Cardiac muscle cell (in vitro differentiated cells and primary cell): ENCODE results near the gene STRA6. TPM values are rescaled to one million over a fixed set of nuclear protein-coding genes. Genes with fewer than 3 reads are reported as not detected.

Experiments
- DNase-seq, 2 donors: peaks; one replicate each; pipeline versions ENCODE4 v3.0.0 to v3.0.0-alpha.2; 2010 to 2017; ENCODE audit warnings: low read depth in 1 of 2, low spot score in 1 of 2
- H3K27ac ChIP-seq: fragments of 200-600 bp; sonication (generic); 2 replicates; pipeline ENCODE4 v1.5.1; 2016
- H3K27me3 ChIP-seq: fragments of 200-600 bp; sonication (generic); 2 replicates; pipeline ENCODE4 v1.6.0; 2016; ENCODE audit warnings: control low read depth
- H3K36me3 ChIP-seq: fragments of 200-600 bp; sonication (generic); 2 replicates; pipeline ENCODE4 v1.5.1; 2016; ENCODE audit warnings: control low read depth
- H3K4me1 ChIP-seq: fragments of 200-600 bp; sonication (generic); 2 replicates; pipeline ENCODE4 v1.8.1; 2017; ENCODE audit warnings: low read depth, mild to moderate bottlenecking, mixed run types
- H3K4me3 ChIP-seq: fragments of 200-600 bp; sonication (generic); 2 replicates; pipeline ENCODE4 v1.5.1; 2016; ENCODE audit warnings: mild to moderate bottlenecking
- H3K9me3 ChIP-seq: fragments of 200-600 bp; sonication (generic); 2 replicates; pipeline ENCODE4 v1.5.1; 2017; ENCODE audit warnings: low read depth, mild to moderate bottlenecking, control low read depth
- polyA plus RNA-seq: library from polyadenylated mRNA; unstranded; fragments of >200 nt; fragmentation: Nextera tagmentation; extraction: Ambion mirVana; gene quantifications from 2 replicates; pipeline ENCODE4 v1.2.1, GENCODE V29; 2016
- total RNA-seq: library from RNA; depleted of rRNA; stranded (reverse); fragments of >200 nt; gene quantifications from 2 replicates; pipeline ENCODE4 v1.2.3, GENCODE V29; 2016
- TF ChIP-seq, protein P1 (sequence below): IDR thresholded peaks from 2 replicates; pipeline ENCODE4 v1.5.1; 2012; ENCODE audit warnings: low read depth, mild to moderate bottlenecking, low read length

The STRA6 gene
- total and polyA plus RNA-seq, 2 experiments from 2014 or later, result 38.6 to 49.6 TPM

GRCh38 chr15:74240002-74240568, 37.5 kb upstream of the STRA6 start:
- no peaks in the 10 kb centered on the region for H3K27me3 ChIP-seq
- peaks cover 21% of the 10 kb centered on the region for H3K4me1 ChIP-seq
- DNase-seq, result peak in 1 of 2 donors; percentile 87
- H3K36me3 ChIP-seq, result no peaks in the 10 kb centered on the region
- H3K27ac ChIP-seq, result no peak overlapping the region
- TF ChIP-seq, protein P1, sequence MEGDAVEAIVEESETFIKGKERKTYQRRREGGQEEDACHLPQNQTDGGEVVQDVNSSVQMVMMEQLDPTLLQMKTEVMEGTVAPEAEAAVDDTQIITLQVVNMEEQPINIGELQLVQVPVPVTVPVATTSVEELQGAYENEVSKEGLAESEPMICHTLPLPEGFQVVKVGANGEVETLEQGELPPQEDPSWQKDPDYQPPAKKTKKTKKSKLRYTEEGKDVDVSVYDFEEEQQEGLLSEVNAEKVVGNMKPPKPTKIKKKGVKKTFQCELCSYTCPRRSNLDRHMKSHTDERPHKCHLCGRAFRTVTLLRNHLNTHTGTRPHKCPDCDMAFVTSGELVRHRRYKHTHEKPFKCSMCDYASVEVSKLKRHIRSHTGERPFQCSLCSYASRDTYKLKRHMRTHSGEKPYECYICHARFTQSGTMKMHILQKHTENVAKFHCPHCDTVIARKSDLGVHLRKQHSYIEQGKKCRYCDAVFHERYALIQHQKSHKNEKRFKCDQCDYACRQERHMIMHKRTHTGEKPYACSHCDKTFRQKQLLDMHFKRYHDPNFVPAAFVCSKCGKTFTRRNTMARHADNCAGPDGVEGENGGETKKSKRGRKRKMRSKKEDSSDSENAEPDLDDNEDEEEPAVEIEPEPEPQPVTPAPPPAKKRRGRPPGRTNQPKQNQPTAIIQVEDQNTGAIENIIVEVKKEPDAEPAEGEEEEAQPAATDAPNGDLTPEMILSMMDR, result peak; percentile 63
- H3K9me3 ChIP-seq, result no peaks in the 10 kb centered on the region
- no peak overlapping the region for H3K4me3 ChIP-seq

GRCh38 chr15:74239051-74239705, 36.6 kb upstream of the STRA6 start:
- no peak for DNase-seq
- H3K27ac ChIP-seq, result no peak overlapping the region
- H3K4me1 ChIP-seq, result peaks cover 26% of the 10 kb centered on the region
- no peaks in the 10 kb centered on the region for H3K27me3 ChIP-seq
- H3K9me3 ChIP-seq, result no peaks in the 10 kb centered on the region
- TF ChIP-seq, protein P1, result no peak
- H3K36me3 ChIP-seq, result no peaks in the 10 kb centered on the region
- H3K4me3 ChIP-seq, result no peak overlapping the region

- no peaks in the 10 kb centered on the region for H3K27me3 ChIP-seq
- no peaks in the 10 kb centered on the region for H3K36me3 ChIP-seq
- DNase-seq, result no peak
- no peak within 1 kb of the TSS for H3K27ac ChIP-seq
- H3K4me1 ChIP-seq, result peaks cover 14% of the 10 kb centered on the region
- TF ChIP-seq, protein P1, result no peak
- H3K4me3 ChIP-seq, result no peak within 1 kb of the TSS
- no peaks in the 10 kb centered on the region for H3K9me3 ChIP-seq
Observed at GRCh38 chr15:74235962-74236361, 33.4 kb upstream of the STRA6 start, which contains the start of gene CCDC33. Gene CCDC33, plus strand, starts transcription at chr15:74236326. Its CDS starts 394 bp downstream, at chr15:74236720.

DNA sequence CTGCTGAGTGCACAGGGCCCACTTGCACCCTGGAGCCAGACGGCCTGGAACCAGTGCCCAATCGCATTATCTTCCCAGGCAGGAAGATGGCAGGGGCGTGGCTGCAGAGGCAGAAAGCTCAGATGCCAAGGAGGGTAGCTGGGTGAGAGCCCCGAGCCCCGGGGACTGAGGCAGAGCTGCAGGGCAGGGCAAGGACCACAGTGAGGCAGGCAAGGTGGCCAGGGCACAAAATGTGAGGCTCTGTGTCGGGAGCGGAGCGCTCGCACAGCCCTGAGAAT, 31.9 kb upstream of the STRA6 start:
- Histone ChIP-seq H3K27ac (no peak overlapping the region), H3K4me3 (no peak overlapping the region), H3K9me3 (no peaks in the 10 kb centered on the region), H3K4me1 (peaks cover 13% of the 10 kb centered on the region), H3K36me3 (no peaks in the 10 kb centered on the region), H3K27me3 (no peaks in the 10 kb centered on the region)
- DNase-seq, result no peak
- TF ChIP-seq, protein P1, result no peak

DNA sequence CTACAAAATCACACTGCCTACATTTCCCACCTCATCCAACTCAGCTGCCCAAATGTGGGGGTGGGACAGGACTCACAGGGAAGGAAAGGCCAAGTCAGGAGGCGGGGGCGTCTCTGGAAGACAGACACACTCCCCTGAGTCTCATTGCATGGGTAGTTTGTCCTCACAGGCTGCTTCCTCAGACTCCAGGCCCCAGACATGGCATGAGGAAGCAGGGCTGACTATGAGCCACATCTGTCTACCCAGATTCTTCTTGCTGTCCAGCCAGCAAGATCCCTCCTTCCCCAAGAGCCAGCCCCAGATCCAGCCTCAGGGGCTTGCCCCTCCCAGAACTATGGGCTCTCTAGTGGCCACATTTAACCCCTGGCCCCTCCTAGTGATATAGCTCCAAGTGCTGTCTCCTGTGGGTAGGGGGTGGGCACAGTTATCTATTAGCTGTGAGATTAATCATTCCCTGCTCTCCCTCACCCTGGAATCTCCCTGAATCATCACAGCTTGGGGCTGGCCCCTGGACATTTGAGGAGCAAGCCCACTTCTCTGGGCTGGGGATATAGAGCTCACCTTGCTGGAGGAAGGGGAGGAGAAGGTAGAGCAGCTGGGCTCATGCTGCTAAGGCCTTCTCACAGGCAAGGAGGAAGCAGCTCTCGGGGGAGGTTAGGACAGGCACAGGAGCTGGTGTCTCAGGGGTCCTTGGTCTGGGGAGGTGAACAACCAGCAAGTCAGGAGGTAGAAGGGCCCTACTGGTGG, 31.4 kb upstream of the STRA6 start:
- Histone ChIP-seq H3K9me3 (no peaks in the 10 kb centered on the region), H3K4me1 (peaks cover 13% of the 10 kb centered on the region), H3K36me3 (no peaks in the 10 kb centered on the region), H3K27ac (no peak overlapping the region), H3K4me3 (no peak overlapping the region), H3K27me3 (no peaks in the 10 kb centered on the region)
- DNase-seq, result no peak
- TF ChIP-seq, protein P1, result no peak
